ENCODE data around the gene PDE6H. TPM values are rescaled to one million over a fixed set of nuclear protein-coding genes. Genes with fewer than 3 reads are reported as not detected.

PDE6H gene
- total RNA-seq, 1 experiment from 2014 or later, result not detected

GRCh38 chr12:14982991-14983390, 10.1 kb downstream of the PDE6H start:
- H3K4me3 Mint-ChIP-seq (ENCODE audit: unreplicated experiment), result no peak overlapping the region
- DNase-seq, result no peak
- H3K36me3 ChIP-seq (ENCODE audit: control insufficient read depth, insufficient read depth, low read length), result no peaks in the 10 kb centered on the region
- TF ChIP-seq CTCF (IDR thresholded peaks at IDR 0.05; ENCODE audit: insufficient read depth in 1 of 2, low read depth in 1 of 2, low read length in 1 of 2, severe bottlenecking in 1 of 2, unreplicated experiment in 1 of 2), result no peak
- no peaks in the 10 kb centered on the region for H3K9me3 ChIP-seq
- peaks cover 17% of the 10 kb centered on the region for H3K27me3 Mint-ChIP-seq (ENCODE audit: insufficient read depth, unreplicated experiment)
- no peaks in the 10 kb centered on the region for H3K36me3 Mint-ChIP-seq (ENCODE audit: insufficient read depth, unreplicated experiment)
- no peak overlapping the region for H3K4me3 ChIP-seq (ENCODE audit: low read depth, low read length)
- intact Hi-C loops (cut with micrococcal nuclease; ENCODE audit: unreplicated experiment), result no loop called here
- H3K27me3 ChIP-seq (replicated peaks; ENCODE audit: control insufficient read depth, insufficient read depth, low read length), result no peaks in the 10 kb centered on the region; the same call in 1 of the 2 replicates
- H3K4me1 ChIP-seq, result no peaks in the 10 kb centered on the region
- no TSS peak for BruUV-seq (replicated peaks)
- H3K9me3 Mint-ChIP-seq (ENCODE audit: unreplicated experiment), result no peaks in the 10 kb centered on the region
- H3K27ac Mint-ChIP-seq (ENCODE audit: unreplicated experiment), result no peak overlapping the region
- no peaks in the 10 kb centered on the region for H3K4me1 Mint-ChIP-seq (ENCODE audit: low read depth, unreplicated experiment)
- POLR2A ChIA-PET, result no interaction called here
- CTCF ChIA-PET, result interaction anchor here (0.7 kb wide), 1 partner anchor 70 kb away, joined by 6 read pairs; no protein-coding TSS in a partner anchor

DNA sequence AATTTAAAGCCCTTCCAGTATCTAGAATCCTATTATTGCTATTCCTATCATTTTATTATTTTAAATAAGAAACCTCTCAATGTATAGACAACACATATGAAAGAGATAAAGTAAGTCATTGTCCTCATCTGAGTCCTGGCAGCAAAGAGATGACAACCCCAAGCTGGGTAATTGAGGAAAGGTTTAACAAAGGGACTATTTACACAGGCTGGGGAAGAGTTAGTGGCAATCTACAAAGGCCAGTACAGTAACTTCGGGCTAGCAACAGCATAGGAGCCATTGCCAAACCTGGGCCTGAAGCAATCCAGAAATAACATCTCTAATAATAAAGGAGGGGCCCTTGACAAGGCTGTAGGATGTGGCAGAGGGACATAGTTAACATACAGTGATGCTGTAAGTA, 11.2 kb downstream of the PDE6H start:
- POLR2A ChIA-PET, result no interaction called here

DNA sequence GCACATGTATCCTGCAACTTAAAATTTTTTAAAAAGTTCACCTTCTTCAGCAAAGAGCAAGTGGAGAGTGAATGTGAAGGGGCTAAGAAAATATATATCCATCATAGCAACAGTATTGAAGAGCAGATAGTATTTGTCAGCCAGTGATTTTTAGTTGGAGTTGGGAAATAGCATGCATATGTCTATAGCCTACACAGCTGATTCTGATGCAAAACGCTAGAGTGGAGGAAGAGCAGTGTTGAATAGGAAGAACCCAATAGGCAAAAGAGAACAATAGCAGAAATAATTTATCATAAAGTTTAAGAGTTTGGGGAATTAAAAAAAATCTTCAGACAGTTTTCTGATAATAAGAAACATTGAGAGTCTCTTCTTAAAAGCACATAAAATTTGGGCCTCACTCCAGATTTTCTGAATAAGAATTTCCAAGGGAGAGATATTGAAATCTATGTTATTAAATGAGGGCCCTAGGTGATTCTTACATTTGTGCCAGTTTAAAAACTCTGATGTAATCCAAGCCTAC, 12.0 kb downstream of the PDE6H start:
- H3K27ac Mint-ChIP-seq (ENCODE audit: unreplicated experiment), result no peak overlapping the region
- H3K36me3 ChIP-seq (ENCODE audit: control insufficient read depth, insufficient read depth, low read length), result no peaks in the 10 kb centered on the region
- TF ChIP-seq CTCF (IDR thresholded peaks at IDR 0.05; ENCODE audit: insufficient read depth in 1 of 2, low read depth in 1 of 2, low read length in 1 of 2, severe bottlenecking in 1 of 2, unreplicated experiment in 1 of 2), result no peak
- H3K4me1 ChIP-seq, result no peaks in the 10 kb centered on the region
- no peaks in the 10 kb centered on the region for H3K4me1 Mint-ChIP-seq (ENCODE audit: low read depth, unreplicated experiment)
- no peaks in the 10 kb centered on the region; the same call in none of the 2 replicates for H3K27me3 ChIP-seq (replicated peaks; ENCODE audit: control insufficient read depth, insufficient read depth, low read length)
- H3K36me3 Mint-ChIP-seq (ENCODE audit: insufficient read depth, unreplicated experiment), result no peaks in the 10 kb centered on the region
- ChIA-PET CTCF (no interaction called here), POLR2A (no interaction called here)
- no peak overlapping the region for H3K4me3 Mint-ChIP-seq (ENCODE audit: unreplicated experiment)
- BruUV-seq (replicated peaks), result no TSS peak
- H3K4me3 ChIP-seq (ENCODE audit: low read depth, low read length), result no peak overlapping the region
- H3K9me3 ChIP-seq, result no peaks in the 10 kb centered on the region
- intact Hi-C loops (cut with micrococcal nuclease; ENCODE audit: unreplicated experiment), result no loop called here
- peaks cover 7% of the 10 kb centered on the region for H3K9me3 Mint-ChIP-seq (ENCODE audit: unreplicated experiment)
- H3K27me3 Mint-ChIP-seq (ENCODE audit: insufficient read depth, unreplicated experiment), result peaks cover 13% of the 10 kb centered on the region
- DNase-seq, result no peak

More for the DNA sequence above, 11.2 kb downstream of the PDE6H start:
- Histone ChIP-seq H3K4me1 (no peaks in the 10 kb centered on the region), H3K4me3 (ENCODE audit: low read depth, low read length) (no peak overlapping the region), H3K36me3 (ENCODE audit: control insufficient read depth, insufficient read depth, low read length) (no peaks in the 10 kb centered on the region), H3K9me3 (no peaks in the 10 kb centered on the region), H3K27me3 (replicated peaks; ENCODE audit: control insufficient read depth, insufficient read depth, low read length) (no peaks in the 10 kb centered on the region; the same call in 1 of the 2 replicates)
- CTCF ChIA-PET, result interaction anchor here (0.7 kb wide), 1 partner anchor 71 kb away, joined by 6 read pairs; no protein-coding TSS in a partner anchor
- H3K4me1 Mint-ChIP-seq (ENCODE audit: low read depth, unreplicated experiment), result no peaks in the 10 kb centered on the region
- peaks cover 13% of the 10 kb centered on the region for H3K27me3 Mint-ChIP-seq (ENCODE audit: insufficient read depth, unreplicated experiment)
- no peak for DNase-seq
- no peaks in the 10 kb centered on the region for H3K36me3 Mint-ChIP-seq (ENCODE audit: insufficient read depth, unreplicated experiment)
- no peaks in the 10 kb centered on the region for H3K9me3 Mint-ChIP-seq (ENCODE audit: unreplicated experiment)
- no peak overlapping the region for H3K4me3 Mint-ChIP-seq (ENCODE audit: unreplicated experiment)
- no peak overlapping the region for H3K27ac Mint-ChIP-seq (ENCODE audit: unreplicated experiment)
- intact Hi-C loops (cut with micrococcal nuclease; ENCODE audit: unreplicated experiment), result no loop called here
- no TSS peak for BruUV-seq (replicated peaks)
- no peak for TF ChIP-seq CTCF (IDR thresholded peaks at IDR 0.05; ENCODE audit: insufficient read depth in 1 of 2, low read depth in 1 of 2, low read length in 1 of 2, severe bottlenecking in 1 of 2, unreplicated experiment in 1 of 2)
